ENCODE results near the gene ALDH1A3. TPM values are rescaled to one million over a fixed set of nuclear protein-coding genes. Genes with fewer than 3 reads are reported as not detected.
A peak's percentile ranks its signal among the peaks of the same experiment; 100 is the strongest.
"Not testable (repeated sequence)": the region's sequence is repeated elsewhere in the genome, so short reads cannot be mapped to it uniquely, and the experiment has no call there.

The ALDH1A3 gene
- total and polyA plus RNA-seq, 8 donors, result 0.31 to 17.5 (median 0.54) TPM

DNA sequence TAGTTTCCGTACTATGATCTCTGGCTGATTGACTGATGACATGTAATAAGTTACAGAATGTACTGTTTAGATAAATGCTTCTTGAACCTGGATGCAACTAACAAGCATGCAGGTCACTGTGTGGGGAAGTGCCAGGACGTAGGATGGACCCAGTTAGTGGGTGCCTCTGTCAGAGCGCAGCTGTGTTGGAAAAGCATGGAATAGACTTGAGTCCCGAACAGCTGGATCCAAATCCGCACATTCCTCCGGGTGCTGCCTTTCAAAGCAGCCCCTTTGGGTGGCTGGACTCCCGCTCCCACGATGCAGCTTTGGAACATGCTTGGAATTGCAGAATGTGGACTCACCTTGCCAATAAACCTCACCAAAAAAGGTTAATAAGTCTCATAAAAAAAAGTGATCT is 35.5 kb upstream of the ALDH1A3 start:
- no peaks in the 10 kb centered on the region for H3K9me3 ChIP-seq
- no peak overlapping the region for H3K4me3 ChIP-seq
- no peak overlapping the region for H3K27ac ChIP-seq
- no peak for ATAC-seq
- TF ChIP-seq, protein P1, sequence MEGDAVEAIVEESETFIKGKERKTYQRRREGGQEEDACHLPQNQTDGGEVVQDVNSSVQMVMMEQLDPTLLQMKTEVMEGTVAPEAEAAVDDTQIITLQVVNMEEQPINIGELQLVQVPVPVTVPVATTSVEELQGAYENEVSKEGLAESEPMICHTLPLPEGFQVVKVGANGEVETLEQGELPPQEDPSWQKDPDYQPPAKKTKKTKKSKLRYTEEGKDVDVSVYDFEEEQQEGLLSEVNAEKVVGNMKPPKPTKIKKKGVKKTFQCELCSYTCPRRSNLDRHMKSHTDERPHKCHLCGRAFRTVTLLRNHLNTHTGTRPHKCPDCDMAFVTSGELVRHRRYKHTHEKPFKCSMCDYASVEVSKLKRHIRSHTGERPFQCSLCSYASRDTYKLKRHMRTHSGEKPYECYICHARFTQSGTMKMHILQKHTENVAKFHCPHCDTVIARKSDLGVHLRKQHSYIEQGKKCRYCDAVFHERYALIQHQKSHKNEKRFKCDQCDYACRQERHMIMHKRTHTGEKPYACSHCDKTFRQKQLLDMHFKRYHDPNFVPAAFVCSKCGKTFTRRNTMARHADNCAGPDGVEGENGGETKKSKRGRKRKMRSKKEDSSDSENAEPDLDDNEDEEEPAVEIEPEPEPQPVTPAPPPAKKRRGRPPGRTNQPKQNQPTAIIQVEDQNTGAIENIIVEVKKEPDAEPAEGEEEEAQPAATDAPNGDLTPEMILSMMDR (IDR thresholded peaks at IDR 0.05), result no peak
- intact Hi-C loops (cut with DNase I), result no loop called here
- H3K27me3 ChIP-seq, result peaks cover 0 to 16% of the 10 kb centered on the region in 2 donors
- no peak for DNase-seq
- H3K4me1 ChIP-seq, result peaks cover 0 to 3% of the 10 kb centered on the region in 2 donors
- H3K36me3 ChIP-seq, result no peaks in the 10 kb centered on the region

DNA sequence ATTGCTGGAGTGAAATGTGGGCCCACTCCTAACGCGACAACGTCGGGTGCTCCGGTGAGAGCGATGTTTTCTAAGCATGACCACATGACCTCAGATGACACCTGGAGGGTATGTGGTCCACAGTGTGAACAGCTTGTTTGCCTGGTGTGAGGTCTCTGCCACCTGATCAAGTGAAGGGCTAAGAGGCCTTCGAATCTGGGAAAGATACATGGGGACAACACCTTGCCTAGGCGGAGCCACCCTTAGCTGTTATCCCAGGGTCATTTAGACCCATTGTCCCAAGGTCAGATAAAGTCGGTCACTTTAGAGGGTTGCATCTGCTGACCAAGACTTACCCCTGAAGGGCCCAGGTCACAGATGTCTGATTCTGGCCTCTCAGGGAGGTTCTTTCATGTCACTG is 34.9 kb upstream of the ALDH1A3 start:
- no peak for ATAC-seq
- H3K4me3 ChIP-seq, result no peak overlapping the region
- intact Hi-C loops (cut with DNase I), result no loop called here
- TF ChIP-seq, protein P1 (IDR thresholded peaks at IDR 0.05), result no peak
- peaks cover 0 to 4% of the 10 kb centered on the region in 2 donors for H3K4me1 ChIP-seq
- no peaks in the 10 kb centered on the region for H3K36me3 ChIP-seq
- H3K9me3 ChIP-seq, result no peaks in the 10 kb centered on the region
- H3K27ac ChIP-seq, result no peak overlapping the region
- DNase-seq, result no peak
- H3K27me3 ChIP-seq, result peaks cover 0 to 22% of the 10 kb centered on the region in 2 donors

DNA sequence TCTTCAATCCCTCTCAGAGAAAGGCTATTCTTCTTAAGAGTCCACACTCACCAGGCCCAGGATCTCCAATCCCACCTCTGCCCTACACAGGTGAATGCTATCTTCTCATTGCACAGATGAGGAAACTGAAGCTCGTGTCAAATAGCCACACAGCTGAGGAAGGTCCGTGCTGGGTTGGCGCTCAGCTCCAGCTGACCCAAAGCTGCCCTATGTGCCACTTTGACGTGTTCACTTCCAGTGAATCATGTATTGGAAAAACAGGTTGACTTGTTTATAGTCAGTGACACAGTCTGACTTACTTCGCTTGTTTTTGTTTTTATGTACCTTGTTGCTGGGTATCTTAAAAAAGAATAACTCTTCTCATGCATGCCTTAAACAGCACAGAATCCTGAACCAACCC is 32.4 kb upstream of the ALDH1A3 start:
- intact Hi-C loops (cut with DNase I), result no loop called here
- Histone ChIP-seq H3K27ac (no peak overlapping the region), H3K4me3 (no peak overlapping the region), H3K36me3 (no peaks in the 10 kb centered on the region), H3K4me1 (peaks cover 0 to 4% of the 10 kb centered on the region in 2 donors), H3K9me3 (no peaks in the 10 kb centered on the region), H3K27me3 (peaks cover 0 to 30% of the 10 kb centered on the region in 2 donors)
- DNase-seq (no peak), ATAC-seq (no peak)
- TF ChIP-seq, protein P1 (IDR thresholded peaks at IDR 0.05), result no peak

DNA sequence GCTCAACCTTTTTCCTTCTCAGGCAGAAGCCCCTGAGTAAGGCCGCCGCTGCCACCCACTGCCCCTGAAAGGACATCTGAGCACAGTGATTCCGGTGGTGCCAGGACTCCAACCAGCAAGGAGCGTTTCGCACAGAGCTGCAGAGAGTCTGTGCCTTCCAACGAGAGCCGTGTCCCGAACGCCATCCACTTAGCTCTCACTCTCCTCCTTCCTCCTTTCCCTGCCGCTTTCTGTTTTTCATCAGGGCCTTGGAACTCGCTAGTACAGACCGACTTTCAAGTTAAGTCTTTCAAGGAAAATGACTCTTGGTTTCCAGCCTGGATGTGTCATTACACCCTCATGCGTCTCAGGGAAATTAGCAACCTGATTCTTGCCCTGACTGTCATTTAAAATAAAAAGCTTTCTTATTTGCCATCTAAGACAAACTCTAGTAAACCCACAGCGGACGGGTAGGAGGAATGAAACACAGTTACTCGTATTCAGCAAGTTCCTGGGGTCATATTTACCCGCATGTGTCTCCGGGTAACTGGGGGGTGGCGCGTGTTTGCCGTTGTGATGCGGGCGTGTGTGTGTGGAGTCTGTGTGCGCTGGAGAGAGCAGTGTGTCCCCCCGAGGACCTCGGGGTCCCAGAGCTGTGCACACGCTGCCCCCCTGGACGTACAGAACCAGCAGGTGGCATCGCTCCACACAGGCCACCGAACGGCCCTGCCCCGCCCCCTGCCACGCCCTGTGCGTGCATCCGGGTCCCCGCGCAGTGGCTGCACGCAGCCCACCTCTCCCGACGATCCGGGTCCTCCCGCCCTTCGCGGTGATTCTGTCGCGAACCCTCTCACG is 30.4 kb upstream of the ALDH1A3 start:
- Histone ChIP-seq H3K27me3 (peaks cover 0 to 30% of the 10 kb centered on the region in 2 donors), H3K4me1 (peaks cover 0 to 4% of the 10 kb centered on the region in 2 donors), H3K9me3 (no peaks in the 10 kb centered on the region), H3K4me3 (peak overlapping the region; percentile 47 to 55), H3K27ac (no peak overlapping the region), H3K36me3 (no peaks in the 10 kb centered on the region)
- TF ChIP-seq, protein P1 (IDR thresholded peaks at IDR 0.05), result no peak
- intact Hi-C loops (cut with DNase I), result no loop called here
- DNase-seq, result peak; percentile 30 to 89 (median 50)
- peak; percentile 97 for ATAC-seq

DNA sequence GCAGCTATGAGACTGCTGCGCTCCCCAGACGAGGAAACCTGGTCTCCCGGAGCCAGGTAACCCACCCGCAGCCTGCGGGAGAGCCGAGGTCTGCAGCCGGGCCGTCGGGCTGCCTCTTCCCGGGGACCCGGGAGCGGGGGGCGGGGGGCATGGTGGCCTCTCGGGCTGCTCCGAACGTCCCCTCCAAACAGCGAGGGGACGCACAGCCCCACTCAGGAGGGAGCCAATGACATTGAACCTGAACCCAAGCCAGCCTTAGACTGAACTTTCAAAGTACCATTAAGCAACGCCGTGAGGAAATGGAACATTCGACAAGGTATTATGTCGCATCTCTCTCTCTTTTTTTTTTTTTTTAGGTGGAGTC is 29.8 kb upstream of the ALDH1A3 start:
- ATAC-seq (peak; percentile 53), DNase-seq (no peak)
- Histone ChIP-seq H3K36me3 (no peaks in the 10 kb centered on the region), H3K4me1 (peaks cover 0 to 4% of the 10 kb centered on the region in 2 donors), H3K27me3 (peaks cover 0 to 30% of the 10 kb centered on the region in 2 donors), H3K4me3 (peak overlapping the region; percentile 47 to 55), H3K27ac (no peak overlapping the region), H3K9me3 (no peaks in the 10 kb centered on the region)
- intact Hi-C loops (cut with DNase I), result no loop called here
- TF ChIP-seq, protein P1 (IDR thresholded peaks at IDR 0.05), result no peak

DNA sequence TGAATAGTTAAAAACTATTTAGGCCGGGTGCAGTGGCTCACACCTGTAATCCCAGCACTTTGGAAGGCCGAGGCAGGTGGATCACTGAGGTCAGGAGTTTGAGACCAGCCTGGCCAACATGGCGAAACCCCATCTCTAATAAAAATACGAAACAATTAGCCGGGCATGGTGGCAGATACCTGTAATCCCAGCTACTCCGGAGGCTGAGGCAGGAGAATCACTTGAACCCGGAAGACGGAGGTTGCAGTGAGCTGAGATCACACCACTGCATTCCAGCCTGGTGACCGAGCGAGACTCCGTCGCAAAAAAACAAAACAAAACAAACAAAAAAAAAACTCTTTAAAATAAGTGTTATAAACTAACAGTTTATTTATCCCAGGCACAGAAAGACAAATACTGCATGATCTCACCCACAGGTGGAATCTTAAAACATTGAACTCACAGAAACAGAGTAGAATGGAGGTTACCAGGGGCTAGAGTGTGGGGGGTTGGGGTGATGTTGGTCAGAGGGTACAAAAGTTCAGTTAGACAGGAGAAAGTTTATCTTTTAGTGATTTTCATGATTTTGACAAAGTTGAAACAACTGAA is 28.1 kb upstream of the ALDH1A3 start:
- H3K4me3 ChIP-seq; H3K36me3 ChIP-seq; ATAC-seq; H3K9me3 ChIP-seq; intact Hi-C loops (cut with DNase I); DNase-seq; H3K4me1 ChIP-seq; H3K27ac ChIP-seq: not testable (repeated sequence)
- peaks cover 0 to 30% of the 10 kb centered on the region in 2 donors for H3K27me3 ChIP-seq

Measured in left lung (tissue), 10 donors.